SK-N-SH (cell line): Measurements from ENCODE around the gene CENPO. TPM values are rescaled to one million over a fixed set of nuclear protein-coding genes. Genes with fewer than 3 reads are reported as not detected.
A peak's percentile ranks its signal among the peaks of the same experiment; 100 is the strongest.

ENCODE experiments used
- CTCF ChIA-PET: fragments of 300-600, 350-600 bp; formaldehyde crosslinking; extraction: SDS; loops from one replicate; lab custom pipeline; 2021; lab: Yijun Ruan, JAX
- POLR2A ChIA-PET: fragments of 350-600 bp; sonication (Branson Sonifier 250); formaldehyde crosslinking; extraction: SDS; loops from one replicate; lab custom pipeline; 2020; ENCODE audit warnings: antibody characterized with exemption, inconsistent platforms; lab: Yijun Ruan, JAX
- DNase-seq: peaks from one replicate; pipeline ENCODE4 v3.0.0; 2012
- H2AFZ ChIP-seq: fragments of 200-600 bp; sonication (generic); 2 replicates; pipeline ENCODE4 v1.8.1; 2016; ENCODE audit warnings: antibody characterized with exemption, mild to moderate bottlenecking, low read depth
- H3F3A ChIP-seq: fragments of 200-600 bp; sonication (generic); replicated peaks from 2 replicates; pipeline ENCODE3; 2016; ENCODE audit warnings: antibody characterized with exemption, mild to moderate bottlenecking; ENCODE audit not compliant: insufficient read depth
- H3K27ac ChIP-seq, 2 experiments: fragments of 200-500 bp in 1 of 2; fragments of 200-600 bp in 1 of 2; sonication (Bioruptor generic) in 1 of 2; sonication (generic), shearing (Covaris generic) in 1 of 2; 2 replicates each; pipeline versions ENCODE4 v1.5.1 to v1.6.1; 2014 to 2016; ENCODE audit warnings: low read depth in 2 of 2, inconsistent platforms in 1 of 2, low read length in 1 of 2, mild to moderate bottlenecking in 1 of 2, mixed read lengths in 1 of 2
- H3K27me3 ChIP-seq: fragments of 200-600 bp; sonication (generic), shearing (Covaris generic); 2 replicates; pipeline ENCODE4 v1.6.1; 2016; ENCODE audit warnings: mixed run types; ENCODE audit not compliant: insufficient read depth
- H3K36me3 ChIP-seq, 2 experiments: fragments of 200-500 bp in 1 of 2; fragments of 200-600 bp in 1 of 2; sonication (Bioruptor generic) in 1 of 2; sonication (generic) in 1 of 2; replicated peaks in 1 of 2; 2 replicates each; pipeline versions ENCODE3 to v1.5.1; 2014 to 2016; ENCODE audit warnings: low read length in 1 of 2, mild to moderate bottlenecking in 1 of 2; ENCODE audit not compliant: insufficient read depth in 2 of 2, control insufficient read depth in 1 of 2
- H3K4me1 ChIP-seq, 2 experiments: fragments of 200-500 bp in 1 of 2; fragments of 200-600 bp in 1 of 2; sonication (Bioruptor generic) in 1 of 2; sonication (generic), shearing (Covaris generic) in 1 of 2; 2 replicates each; pipeline versions ENCODE4 v1.5.1 to v1.6.1; 2014 to 2016; ENCODE audit warnings: low read depth in 1 of 2, low read length in 1 of 2, mixed run types in 1 of 2; ENCODE audit not compliant: insufficient read depth in 2 of 2, control insufficient read depth in 1 of 2
- H3K4me2 ChIP-seq: fragments of 200-600 bp; sonication (generic), shearing (Covaris generic); 2 replicates; pipeline ENCODE4 v1.6.1; 2017; ENCODE audit warnings: mixed run types
- H3K4me3 ChIP-seq, 2 experiments: fragments of 200-500 bp in 1 of 2; fragments of 200-600 bp in 1 of 2; sonication (Bioruptor generic) in 1 of 2; sonication (generic), shearing (Covaris generic) in 1 of 2; 2 replicates each; pipeline versions ENCODE4 v1.5.1 to v1.8.1; 2014 to 2016; ENCODE audit warnings: low read depth in 2 of 2, inconsistent platforms in 1 of 2, low read length in 1 of 2, mild to moderate bottlenecking in 1 of 2, mixed read lengths in 1 of 2, moderate library complexity in 1 of 2
- H3K79me2 ChIP-seq: fragments of 200-600 bp; sonication (generic); 2 replicates; pipeline ENCODE4 v1.8.1; 2017; ENCODE audit warnings: mild to moderate bottlenecking; ENCODE audit not compliant: insufficient read depth
- H3K9ac ChIP-seq: fragments of 200-600 bp; sonication (generic); 2 replicates; pipeline ENCODE4 v1.6.1; 2017; ENCODE audit warnings: mixed run types
- H3K9me2 ChIP-seq: fragments of 200-600 bp; sonication (generic); 2 replicates; pipeline ENCODE4 v1.6.1; 2017; ENCODE audit warnings: mixed run types
- H3K9me3 ChIP-seq: fragments of 200-600 bp; sonication (generic); 2 replicates; pipeline ENCODE4 v1.6.1; 2017; ENCODE audit warnings: mixed run types, mild to moderate bottlenecking, moderate library complexity
- H4K20me1 ChIP-seq: fragments of 200-600 bp; sonication (generic); 2 replicates; pipeline ENCODE4 v1.6.1; 2017; ENCODE audit warnings: mild to moderate bottlenecking, mixed run types; ENCODE audit not compliant: insufficient read depth
- FOXM1 ChIP-seq: IDR thresholded peaks from 2 replicates; pipeline ENCODE4 v1.4.0; 2012; ENCODE audit warnings: low read depth, mild to moderate bottlenecking
- IRF3 ChIP-seq: fragments of 150-350 bp; IDR thresholded peaks from 2 replicates; pipeline ENCODE4 v1.6.1; 2016; ENCODE audit warnings: mild to moderate bottlenecking, low read depth, low read length
- JUND ChIP-seq: IDR thresholded peaks from 2 replicates; pipeline ENCODE4 v1.4.0; 2012
- MAX ChIP-seq: IDR thresholded peaks from 2 replicates; pipeline ENCODE4 v1.4.0; 2012; ENCODE audit warnings: low read depth
- MEF2A ChIP-seq: IDR thresholded peaks from 2 replicates; pipeline ENCODE4 v1.4.0; 2012; ENCODE audit warnings: low read depth, borderline replicate concordance
- MXI1 ChIP-seq: IDR thresholded peaks from 2 replicates; pipeline ENCODE4 v1.6.1; 2012; ENCODE audit warnings: mild to moderate bottlenecking, low read depth, low read length, improper control_type of control experiment
- SIN3A ChIP-seq: IDR thresholded peaks from 2 replicates; pipeline ENCODE4 v1.6.1; 2012; ENCODE audit warnings: low read depth, mild to moderate bottlenecking, low read length, moderate library complexity, borderline replicate concordance
- TAF1 ChIP-seq: IDR thresholded peaks from 2 replicates; pipeline ENCODE4 v1.6.1; 2012; ENCODE audit warnings: low read depth, mild to moderate bottlenecking, low read length, moderate library complexity, borderline replicate concordance
- TCF12 ChIP-seq: IDR thresholded peaks from 2 replicates; pipeline ENCODE4 v1.4.0; 2012
- TEAD4 ChIP-seq: IDR thresholded peaks from 2 replicates; pipeline ENCODE4 v1.4.0; 2012; ENCODE audit warnings: mild to moderate bottlenecking, borderline replicate concordance; ENCODE audit not compliant: insufficient read depth
- WGBS: methylation state at CpG from one replicate; pipeline ENCODE4 v1.1.6; 2017; ENCODE audit warnings: low lambda C conversion rate; 5-methylcytosine and 5-hydroxymethylcytosine counted together
- polyA plus RNA-seq, 3 experiments: library from polyadenylated mRNA; depleted of rRNA; stranded (reverse); fragments of >200 nt; gene quantifications; 2 replicates each; pipeline ENCODE4 v1.2.3, GENCODE V29; 2012
- TF ChIP-seq, protein P1 (sequence below): fragments of 200-600 bp; sonication (generic); IDR thresholded peaks from 2 replicates; pipeline ENCODE4 v1.6.1; 2017; ENCODE audit warnings: antibody characterized with exemption, mild to moderate bottlenecking, moderate library complexity
- TF ChIP-seq, protein P2 (sequence below): IDR thresholded peaks from 2 replicates; pipeline ENCODE4 v1.4.0; 2012; ENCODE audit warnings: low read depth, borderline replicate concordance

Gene CENPO
- polyA plus RNA-seq, 1 of the 3 experiments (the other 2 are of a cell fraction), result 18.3 TPM

DNA sequence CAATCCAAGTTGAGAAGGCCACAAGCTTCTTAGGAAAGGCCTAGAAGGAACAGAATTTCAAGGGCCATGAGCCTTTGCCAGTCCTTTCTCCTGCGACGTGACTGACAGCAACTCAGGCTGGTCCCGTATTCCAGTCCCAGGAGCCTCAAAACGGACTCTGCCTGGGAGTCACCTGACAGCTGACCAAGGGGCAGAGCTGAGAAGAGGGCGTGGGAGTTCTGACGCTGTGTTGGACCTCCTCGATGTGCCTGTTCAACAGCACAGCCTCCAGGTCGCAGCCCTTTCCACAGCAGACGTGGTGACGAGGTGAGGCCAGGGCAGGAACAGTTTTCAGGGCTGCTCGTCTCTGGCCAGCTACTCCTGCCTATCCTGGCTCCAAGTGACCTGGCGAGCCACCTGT is 37.6 kb downstream of the CENPO start:
- no peak for TF ChIP-seq FOXM1
- no peak for TF ChIP-seq MEF2A
- TF ChIP-seq MAX, result no peak
- no peaks in the 10 kb centered on the region for H4K20me1 ChIP-seq
- no peaks in the 10 kb centered on the region for H3K79me2 ChIP-seq
- DNase-seq, result no peak
- no peak overlapping the region for H3K4me3 ChIP-seq
- no peaks in the 10 kb centered on the region for H3K9me2 ChIP-seq
- ChIA-PET CTCF (interaction anchor here (0.9 to 16.7 kb wide), 7 partner anchors 16 to 1006 kb away, joined by 3 to 269 read pairs (median 4); no protein-coding TSS in a partner anchor), POLR2A (no interaction called here)
- H3F3A ChIP-seq, result peaks cover 12% of the 10 kb centered on the region
- no peaks in the 10 kb centered on the region for H3K27me3 ChIP-seq
- no peaks in the 10 kb centered on the region for H3K9me3 ChIP-seq
- no peak overlapping the region for H3K27ac ChIP-seq
- H3K36me3 ChIP-seq, result no peaks in the 10 kb centered on the region
- H3K4me1 ChIP-seq, result peaks cover 7 to 11% of the 10 kb centered on the region in 2 experiments; a peak in 1 of 4 replicates
- H3K4me2 ChIP-seq, result no peak overlapping the region
- WGBS, result 95% methylated on average over 12 of the region's 12 CpGs
- H3K9ac ChIP-seq, result no peak overlapping the region
- H2AFZ ChIP-seq, result no peak overlapping the region

GRCh38 chr2:24831221-24832072 is 38.2 kb downstream of the CENPO start:
- Histone ChIP-seq H3K9me2 (no peaks in the 10 kb centered on the region), H3K36me3 (peaks cover 0 to under 1% of the 10 kb centered on the region in 2 experiments), H2AFZ (no peak overlapping the region), H3K27me3 (no peaks in the 10 kb centered on the region), H3K4me2 (no peak overlapping the region), H3K9ac (no peak overlapping the region), H3K27ac (no peak overlapping the region), H3K4me1 (peaks cover 2 to 11% of the 10 kb centered on the region in 2 experiments; a peak in 1 of 4 replicates), H3K4me3 (no peak overlapping the region), H4K20me1 (no peaks in the 10 kb centered on the region), H3K79me2 (no peaks in the 10 kb centered on the region), H3F3A (peaks cover 9% of the 10 kb centered on the region), H3K9me3 (no peaks in the 10 kb centered on the region)
- TF ChIP-seq, protein P1, sequence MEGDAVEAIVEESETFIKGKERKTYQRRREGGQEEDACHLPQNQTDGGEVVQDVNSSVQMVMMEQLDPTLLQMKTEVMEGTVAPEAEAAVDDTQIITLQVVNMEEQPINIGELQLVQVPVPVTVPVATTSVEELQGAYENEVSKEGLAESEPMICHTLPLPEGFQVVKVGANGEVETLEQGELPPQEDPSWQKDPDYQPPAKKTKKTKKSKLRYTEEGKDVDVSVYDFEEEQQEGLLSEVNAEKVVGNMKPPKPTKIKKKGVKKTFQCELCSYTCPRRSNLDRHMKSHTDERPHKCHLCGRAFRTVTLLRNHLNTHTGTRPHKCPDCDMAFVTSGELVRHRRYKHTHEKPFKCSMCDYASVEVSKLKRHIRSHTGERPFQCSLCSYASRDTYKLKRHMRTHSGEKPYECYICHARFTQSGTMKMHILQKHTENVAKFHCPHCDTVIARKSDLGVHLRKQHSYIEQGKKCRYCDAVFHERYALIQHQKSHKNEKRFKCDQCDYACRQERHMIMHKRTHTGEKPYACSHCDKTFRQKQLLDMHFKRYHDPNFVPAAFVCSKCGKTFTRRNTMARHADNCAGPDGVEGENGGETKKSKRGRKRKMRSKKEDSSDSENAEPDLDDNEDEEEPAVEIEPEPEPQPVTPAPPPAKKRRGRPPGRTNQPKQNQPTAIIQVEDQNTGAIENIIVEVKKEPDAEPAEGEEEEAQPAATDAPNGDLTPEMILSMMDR, result no peak
- TF ChIP-seq MXI1, result no peak
- no peak for TF ChIP-seq MAX
- no peak for TF ChIP-seq TAF1
- ChIA-PET CTCF (interaction anchor here (1.2 to 16.7 kb wide), 4 partner anchors 15 to 422 kb away, joined by 3 to 269 read pairs (median 68); no protein-coding TSS in a partner anchor), POLR2A (no interaction called here)
- DNase-seq, result peak; percentile 50
- WGBS, result 89% methylated on average over 18 of the region's 18 CpGs

DNA sequence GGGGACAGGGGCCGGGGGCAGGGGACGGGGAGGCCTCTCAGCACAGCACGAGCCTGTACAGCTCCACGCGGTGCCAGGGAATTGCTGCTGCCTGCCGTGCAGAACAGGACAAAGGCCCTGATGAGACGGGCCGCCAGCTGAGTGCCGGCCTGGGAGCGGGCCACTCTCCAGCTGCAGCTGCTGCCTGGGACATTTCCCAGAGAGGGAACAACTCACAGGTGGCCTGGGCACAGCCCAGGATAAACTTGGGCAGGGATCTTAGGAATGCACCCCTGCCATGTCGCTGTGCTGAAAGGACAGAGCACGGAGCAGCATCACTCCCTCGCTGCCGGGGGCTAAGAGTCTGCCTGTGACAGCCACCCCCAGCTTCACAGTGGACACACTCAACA is 38.8 kb downstream of the CENPO start:
- H3K4me1 ChIP-seq, result peaks cover 0 to 10% of the 10 kb centered on the region in 2 experiments; a peak in 1 of 4 replicates
- H3K36me3 ChIP-seq, result peaks cover 0 to 2% of the 10 kb centered on the region in 2 experiments
- no peaks in the 10 kb centered on the region for H3K9me3 ChIP-seq
- H3K4me2 ChIP-seq, result no peak overlapping the region
- H3K79me2 ChIP-seq, result no peaks in the 10 kb centered on the region
- H3K9me2 ChIP-seq, result no peaks in the 10 kb centered on the region
- CTCF ChIA-PET, result interaction anchor here (1.4 to 16.7 kb wide), 2 partner anchors 410 to 423 kb away, joined by 3 to 269 read pairs; no protein-coding TSS in a partner anchor
- peaks cover 4% of the 10 kb centered on the region for H3F3A ChIP-seq
- H4K20me1 ChIP-seq, result no peaks in the 10 kb centered on the region
- DNase-seq, result no peak
- H3K27me3 ChIP-seq, result no peaks in the 10 kb centered on the region
- no peak overlapping the region for H3K4me3 ChIP-seq
- WGBS, result 93% methylated on average over 6 of the region's 14 CpGs
- POLR2A ChIA-PET, result no interaction called here
- no peak overlapping the region for H2AFZ ChIP-seq
- no peak overlapping the region for H3K9ac ChIP-seq
- H3K27ac ChIP-seq, result no peak overlapping the region
- TF ChIP-seq IRF3 (no peak), TEAD4 (no peak), TCF12 (no peak), SIN3A (no peak), JUND (no peak), TAF1 (no peak)
- TF ChIP-seq, protein P2, sequence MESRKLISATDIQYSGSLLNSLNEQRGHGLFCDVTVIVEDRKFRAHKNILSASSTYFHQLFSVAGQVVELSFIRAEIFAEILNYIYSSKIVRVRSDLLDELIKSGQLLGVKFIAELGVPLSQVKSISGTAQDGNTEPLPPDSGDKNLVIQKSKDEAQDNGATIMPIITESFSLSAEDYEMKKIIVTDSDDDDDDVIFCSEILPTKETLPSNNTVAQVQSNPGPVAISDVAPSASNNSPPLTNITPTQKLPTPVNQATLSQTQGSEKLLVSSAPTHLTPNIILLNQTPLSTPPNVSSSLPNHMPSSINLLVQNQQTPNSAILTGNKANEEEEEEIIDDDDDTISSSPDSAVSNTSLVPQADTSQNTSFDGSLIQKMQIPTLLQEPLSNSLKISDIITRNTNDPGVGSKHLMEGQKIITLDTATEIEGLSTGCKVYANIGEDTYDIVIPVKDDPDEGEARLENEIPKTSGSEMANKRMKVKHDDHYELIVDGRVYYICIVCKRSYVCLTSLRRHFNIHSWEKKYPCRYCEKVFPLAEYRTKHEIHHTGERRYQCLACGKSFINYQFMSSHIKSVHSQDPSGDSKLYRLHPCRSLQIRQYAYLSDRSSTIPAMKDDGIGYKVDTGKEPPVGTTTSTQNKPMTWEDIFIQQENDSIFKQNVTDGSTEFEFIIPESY, result no peak
